Activated CD4-positive, alpha-beta memory T cell treated with anti-CD3 and anti-CD28 coated beads, Interleukin-2, amount 10 ng/mL, durations not matched to agents 7 days and 5 days (primary cell): ENCODE measurements around the gene PAK4. TPM values are rescaled to one million over a fixed set of nuclear protein-coding genes. Genes with fewer than 3 reads are reported as not detected.

Experiments
- CTCF ChIA-PET: fragments of 350-600 bp; sonication (Branson Sonifier 250); formaldehyde crosslinking; loops from one replicate; lab custom pipeline; 2021; ENCODE audit warnings: antibody characterized with exemption, inconsistent platforms; lab: Charles Lee
- POLR2A ChIA-PET: fragments of 350-600 bp; sonication (Branson Sonifier 250); formaldehyde crosslinking; loops from one replicate; lab custom pipeline; 2021; ENCODE audit warnings: antibody characterized with exemption; lab: Charles Lee
- DNase-seq: peaks from one replicate; pipeline ENCODE4 v3.0.0-alpha.2; 2020
- H3K27ac Mint-ChIP-seq: one replicate; pipeline ENCODE4 v1.8.0; 2021; ENCODE audit warnings: mild to moderate bottlenecking, mixed read lengths
- H3K27me3 Mint-ChIP-seq: one replicate; pipeline ENCODE4 v1.8.0; 2021; ENCODE audit warnings: mixed read lengths
- H3K36me3 Mint-ChIP-seq: one replicate; pipeline ENCODE4 v1.8.0; 2021; ENCODE audit warnings: low read depth, mixed read lengths
- H3K4me1 Mint-ChIP-seq: one replicate; pipeline ENCODE4 v1.8.0; 2021; ENCODE audit warnings: mixed read lengths
- H3K4me3 Mint-ChIP-seq: one replicate; pipeline ENCODE4 v1.8.0; 2021; ENCODE audit warnings: mild to moderate bottlenecking, mixed read lengths
- H3K9me3 Mint-ChIP-seq: one replicate; pipeline ENCODE4 v1.8.0; 2021; ENCODE audit warnings: mixed read lengths
- total RNA-seq, 2 experiments: library from RNA; stranded (reverse); gene quantifications; one replicate each; pipeline ENCODE4 v1.2.3, GENCODE V29; 2021

The PAK4 gene
- total RNA-seq, 2 experiments from 2014 or later, result 16.2 to 19.6 TPM

DNA sequence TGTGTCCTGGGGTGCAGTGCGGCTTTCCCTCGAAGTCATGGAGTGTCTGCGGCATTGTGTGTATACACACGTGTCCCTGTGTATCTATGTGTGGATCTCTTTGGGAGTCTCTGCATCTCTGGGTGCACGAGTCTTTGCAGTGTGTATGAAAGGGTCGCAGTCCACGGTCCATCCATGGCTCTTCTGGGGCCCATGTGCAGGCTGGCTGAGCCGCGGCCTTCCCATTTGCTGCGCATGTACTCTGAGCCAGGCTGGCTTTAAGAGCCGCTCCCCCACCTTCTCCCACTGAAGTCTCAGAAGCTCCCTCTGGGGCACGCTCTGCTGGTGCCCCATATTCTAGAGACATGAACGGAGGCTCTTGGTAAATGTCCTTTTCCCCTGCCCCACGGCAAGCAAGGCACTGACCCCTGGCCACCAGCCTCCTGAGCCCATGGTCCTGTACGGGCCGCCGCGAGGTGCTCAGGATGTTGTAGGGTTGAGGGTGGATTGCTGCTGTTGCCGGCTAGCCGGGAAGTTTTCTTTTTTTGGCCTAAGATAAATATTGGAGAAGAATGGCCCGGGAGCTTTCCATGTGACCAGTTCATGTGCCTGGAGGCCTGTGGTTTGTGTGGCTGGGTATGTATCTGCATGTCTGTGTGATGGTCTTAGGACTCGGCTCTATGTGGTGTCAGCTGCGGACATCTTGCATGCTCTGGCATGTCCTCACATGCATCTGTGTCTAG, 31.9 kb downstream of the PAK4 start:
- ChIA-PET POLR2A (no interaction called here), CTCF (no interaction called here)
- no peak for DNase-seq
- Mint-ChIP-seq H3K4me3 (no peak overlapping the region), H3K27ac (no peak overlapping the region), H3K36me3 (no peaks in the 10 kb centered on the region), H3K4me1 (peaks cover 14% of the 10 kb centered on the region), H3K27me3 (no peaks in the 10 kb centered on the region), H3K9me3 (no peaks in the 10 kb centered on the region)

DNA sequence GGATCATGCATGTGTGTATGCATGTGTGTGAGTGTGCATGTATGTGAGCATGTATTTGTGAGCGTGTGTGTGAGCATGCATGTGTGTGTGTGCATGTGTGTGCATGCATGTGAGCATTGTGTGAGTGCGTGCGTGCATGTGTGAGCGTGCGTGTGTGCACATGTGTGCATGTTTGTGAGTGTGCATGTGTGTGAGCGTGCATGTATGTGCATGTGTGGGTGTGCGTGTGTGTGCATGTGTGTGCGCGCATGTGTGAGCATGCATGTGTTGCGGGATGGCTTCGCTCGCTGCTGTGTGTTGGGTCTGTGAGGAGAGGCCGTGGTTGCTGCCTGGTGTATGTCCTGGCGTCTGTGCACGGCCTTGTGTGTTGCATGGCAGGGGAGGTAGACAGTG, 32.4 kb downstream of the PAK4 start:
- Mint-ChIP-seq H3K27me3 (no peaks in the 10 kb centered on the region), H3K9me3 (no peaks in the 10 kb centered on the region)
- CTCF ChIA-PET, result no interaction called here

DNA sequence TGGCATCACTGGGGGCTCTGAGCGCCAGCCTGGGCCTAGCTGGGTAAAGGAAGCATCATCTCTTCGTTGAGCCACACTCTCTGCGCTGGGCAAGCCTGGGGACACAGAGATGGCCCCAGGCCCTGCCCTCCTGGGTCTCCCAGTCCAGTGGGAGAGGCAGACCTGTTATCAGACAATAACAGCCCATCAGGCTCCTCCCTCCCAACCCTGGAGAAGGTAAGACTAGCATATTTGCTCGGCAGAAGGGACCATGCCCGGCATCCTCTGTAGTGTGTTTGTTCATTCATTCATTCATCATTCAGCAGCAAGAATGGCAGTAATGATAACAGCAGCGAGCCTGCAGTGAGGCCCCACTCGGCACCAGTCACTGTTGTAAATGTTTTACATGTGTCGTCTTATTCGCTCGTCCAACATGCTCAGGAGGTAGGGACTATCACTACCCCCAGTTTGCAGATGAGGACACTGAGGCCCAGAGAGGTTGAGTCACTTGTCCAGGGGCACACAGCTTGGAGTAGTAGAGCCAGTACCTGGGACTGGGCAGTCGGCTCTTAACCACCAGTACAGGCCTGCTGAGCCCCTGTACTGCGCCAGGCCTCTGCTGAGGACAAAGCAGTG, 33.2 kb downstream of the PAK4 start:
- DNase-seq, result no peak
- Mint-ChIP-seq H3K27me3 (no peaks in the 10 kb centered on the region), H3K4me3 (no peak overlapping the region), H3K27ac (no peak overlapping the region), H3K36me3 (no peaks in the 10 kb centered on the region), H3K9me3 (no peaks in the 10 kb centered on the region), H3K4me1 (peaks cover 14% of the 10 kb centered on the region)
- ChIA-PET CTCF (no interaction called here), POLR2A (no interaction called here)

More for the DNA sequence above, 32.4 kb downstream of the PAK4 start:
- H3K36me3 Mint-ChIP-seq, result no peaks in the 10 kb centered on the region
- H3K27ac Mint-ChIP-seq, result no peak overlapping the region
- H3K4me1 Mint-ChIP-seq, result peaks cover 14% of the 10 kb centered on the region
- POLR2A ChIA-PET, result no interaction called here
- DNase-seq, result no peak
- H3K4me3 Mint-ChIP-seq, result no peak overlapping the region

DNA sequence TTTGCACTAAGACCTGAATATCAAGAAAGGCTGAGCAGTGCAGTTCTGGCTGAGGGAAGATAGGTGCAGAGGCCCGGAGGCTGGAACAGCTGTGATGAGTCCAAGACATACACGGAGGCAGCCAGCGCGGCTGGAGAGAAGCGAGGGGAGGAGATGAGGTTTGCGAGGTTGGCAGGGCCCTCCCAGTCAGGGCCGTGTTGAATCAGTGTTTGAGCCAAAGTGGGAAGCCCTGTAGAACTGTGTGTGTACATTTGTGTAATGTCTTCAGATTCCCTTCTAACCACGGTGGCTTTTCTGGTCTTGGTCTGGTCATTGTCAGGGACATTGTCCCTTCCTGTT, 34.9 kb downstream of the PAK4 start:
- ChIA-PET POLR2A (no interaction called here), CTCF (no interaction called here)
- no peaks in the 10 kb centered on the region for H3K36me3 Mint-ChIP-seq

DNA sequence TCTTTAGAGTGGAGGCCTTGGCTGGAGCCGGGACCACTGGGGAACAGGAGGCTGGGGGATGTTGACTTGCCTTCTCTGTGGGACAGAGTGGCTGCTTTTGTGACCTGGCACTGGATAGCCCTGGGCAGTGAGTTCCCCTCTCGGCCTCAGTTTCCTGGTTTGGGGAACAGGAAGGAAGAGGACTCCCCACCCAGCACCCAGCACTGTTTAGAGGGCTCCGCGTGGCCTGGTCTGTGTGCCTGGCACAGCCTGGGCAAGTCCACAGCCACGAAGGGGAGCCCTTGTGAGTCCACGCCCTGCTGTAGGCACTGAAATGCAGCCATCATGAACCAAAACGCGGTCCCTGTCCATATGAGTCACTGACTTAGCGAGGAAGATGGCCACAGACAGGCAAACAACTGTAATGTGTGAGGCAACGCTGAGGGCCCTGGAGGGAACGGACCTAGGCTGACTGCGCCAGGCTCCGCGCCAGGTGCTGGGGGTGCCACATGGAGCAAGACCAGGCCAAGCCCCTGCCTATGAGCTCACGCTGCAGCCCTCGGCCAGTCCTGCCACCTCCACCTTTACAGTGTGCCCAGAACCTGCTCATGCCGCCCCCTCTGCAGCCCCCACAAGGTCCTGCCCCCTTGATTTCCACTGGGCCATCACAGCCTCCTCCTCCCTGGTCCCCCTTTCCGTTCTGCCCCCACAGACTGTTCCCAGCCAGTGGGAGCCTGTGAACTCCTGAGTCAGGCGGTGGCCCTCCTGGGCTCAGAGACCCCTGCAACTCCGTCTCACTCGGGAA, 35.5 kb downstream of the PAK4 start:
- no peak for DNase-seq
- Mint-ChIP-seq H3K4me1 (peaks cover 8% of the 10 kb centered on the region), H3K9me3 (no peaks in the 10 kb centered on the region), H3K27ac (no peak overlapping the region), H3K27me3 (no peaks in the 10 kb centered on the region), H3K36me3 (no peaks in the 10 kb centered on the region), H3K4me3 (no peak overlapping the region)
- POLR2A ChIA-PET, result no interaction called here
- CTCF ChIA-PET, result no interaction called here

More for the DNA sequence above, 34.9 kb downstream of the PAK4 start:
- Mint-ChIP-seq H3K27me3 (no peaks in the 10 kb centered on the region), H3K4me3 (no peak overlapping the region), H3K4me1 (peaks cover 9% of the 10 kb centered on the region), H3K27ac (no peak overlapping the region), H3K9me3 (no peaks in the 10 kb centered on the region)
- DNase-seq, result no peak

DNA sequence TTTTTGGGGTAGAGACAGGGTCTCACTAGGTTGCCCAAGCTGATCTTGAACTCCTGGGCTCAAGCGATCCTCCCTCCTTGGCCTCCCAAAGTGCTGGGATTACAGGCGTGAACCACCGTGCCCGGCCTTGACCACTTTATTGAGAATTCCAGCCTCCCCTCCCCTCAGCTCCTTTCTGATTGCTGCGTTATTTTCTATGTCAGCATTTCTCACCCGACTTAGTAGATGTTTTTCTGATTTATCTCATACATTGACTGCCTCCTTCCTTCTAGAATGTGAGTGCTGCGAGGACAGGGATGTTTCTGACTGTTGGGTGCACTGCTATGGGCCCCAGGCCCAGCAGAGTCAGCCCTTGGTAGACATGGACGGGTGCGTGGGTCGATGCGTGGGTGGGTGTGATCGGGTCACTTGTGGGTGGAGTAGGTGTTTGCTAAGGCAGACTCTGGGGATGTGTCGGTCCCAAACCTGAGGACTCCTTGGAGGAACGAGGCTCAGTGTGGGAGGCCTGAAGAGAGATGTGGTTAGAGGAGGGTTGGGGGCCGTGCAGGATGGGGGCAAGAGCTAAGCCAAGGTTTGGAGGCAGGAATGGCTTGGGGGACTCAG, 37.0 kb downstream of the PAK4 start:
- Mint-ChIP-seq H3K9me3 (no peaks in the 10 kb centered on the region), H3K36me3 (no peaks in the 10 kb centered on the region), H3K27me3 (no peaks in the 10 kb centered on the region), H3K27ac (no peak overlapping the region), H3K4me1 (peaks cover 3% of the 10 kb centered on the region), H3K4me3 (no peak overlapping the region)
- ChIA-PET POLR2A (no interaction called here), CTCF (no interaction called here)
- no peak for DNase-seq

DNA sequence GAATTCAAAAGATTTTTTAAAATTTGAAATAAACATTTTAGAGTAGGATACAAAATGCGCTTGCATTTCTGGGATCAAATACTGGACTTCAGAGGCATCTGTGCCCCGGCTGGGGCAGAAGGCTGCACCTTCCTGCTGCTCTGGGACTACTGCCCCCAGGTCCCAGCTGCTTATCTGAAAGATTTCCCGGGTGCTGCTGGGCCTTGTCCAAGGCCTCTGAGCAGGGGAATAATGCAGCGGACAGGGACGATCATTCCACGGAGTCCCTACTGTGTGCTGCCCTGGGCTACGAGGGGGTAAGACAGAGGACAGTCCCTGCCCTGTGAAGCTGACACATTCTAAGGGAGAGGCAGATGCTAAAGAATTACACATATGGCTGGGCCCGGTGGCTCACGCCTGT, 38.0 kb downstream of the PAK4 start:
- Mint-ChIP-seq H3K4me3 (no peak overlapping the region), H3K4me1 (no peaks in the 10 kb centered on the region), H3K9me3 (no peaks in the 10 kb centered on the region), H3K27ac (no peak overlapping the region), H3K27me3 (no peaks in the 10 kb centered on the region), H3K36me3 (no peaks in the 10 kb centered on the region)
- no peak for DNase-seq
- CTCF ChIA-PET, result no interaction called here
- POLR2A ChIA-PET, result no interaction called here

DNA sequence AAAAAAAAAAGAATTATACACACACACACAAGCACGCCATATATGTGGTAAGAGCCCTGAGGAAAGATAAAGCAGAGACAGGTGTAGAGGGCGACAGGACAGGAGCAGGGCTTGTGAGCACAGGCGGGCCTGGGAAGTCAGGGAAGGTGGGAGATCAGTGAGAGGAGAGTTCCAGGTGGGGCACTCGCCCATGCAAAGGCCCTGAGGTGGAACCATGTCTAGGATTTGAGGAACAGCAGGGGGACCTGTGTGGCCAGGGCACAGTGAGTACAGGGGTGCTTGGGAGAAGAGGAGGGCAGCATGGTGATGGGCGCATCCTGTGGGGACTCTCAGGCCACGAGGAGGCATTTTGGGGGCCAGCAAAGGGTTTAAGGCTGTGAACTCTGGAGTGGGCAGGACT, 38.7 kb downstream of the PAK4 start:
- Mint-ChIP-seq H3K36me3 (no peaks in the 10 kb centered on the region), H3K4me1 (no peaks in the 10 kb centered on the region), H3K4me3 (no peak overlapping the region), H3K27me3 (no peaks in the 10 kb centered on the region), H3K27ac (no peak overlapping the region), H3K9me3 (no peaks in the 10 kb centered on the region)
- ChIA-PET POLR2A (no interaction called here), CTCF (no interaction called here)
- DNase-seq, result no peak

DNA sequence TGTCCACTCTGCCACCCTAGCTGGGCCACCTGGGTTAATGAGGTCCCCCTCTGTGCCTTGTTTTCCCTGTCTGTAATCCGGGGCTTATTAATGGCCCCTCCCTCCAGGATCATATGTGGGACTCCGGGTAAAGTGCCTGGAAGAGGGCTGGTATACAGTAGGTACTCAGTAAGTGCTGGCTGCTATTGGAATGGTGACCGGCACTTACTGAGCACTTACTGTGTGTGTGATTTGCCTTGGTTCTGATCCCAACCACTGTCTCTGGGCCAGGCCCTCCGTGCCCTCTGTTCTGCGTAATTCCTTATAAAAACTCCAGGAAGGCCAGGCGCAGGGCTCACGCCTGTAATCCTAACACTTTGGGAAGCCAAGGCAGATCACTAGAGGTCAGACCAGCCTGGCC, 40.3 kb downstream of the PAK4 start:
- DNase-seq, result no peak
- no peaks in the 10 kb centered on the region for H3K4me1 Mint-ChIP-seq
- no peak overlapping the region for H3K4me3 Mint-ChIP-seq
- no peaks in the 10 kb centered on the region for H3K27me3 Mint-ChIP-seq
- no peak overlapping the region for H3K27ac Mint-ChIP-seq
- no peaks in the 10 kb centered on the region for H3K9me3 Mint-ChIP-seq
- ChIA-PET CTCF (no interaction called here), POLR2A (interaction anchor here (1.0 kb wide), 1 partner anchor 72 kb away, joined by 3 read pairs; no protein-coding TSS in a partner anchor)
- no peaks in the 10 kb centered on the region for H3K36me3 Mint-ChIP-seq

DNA sequence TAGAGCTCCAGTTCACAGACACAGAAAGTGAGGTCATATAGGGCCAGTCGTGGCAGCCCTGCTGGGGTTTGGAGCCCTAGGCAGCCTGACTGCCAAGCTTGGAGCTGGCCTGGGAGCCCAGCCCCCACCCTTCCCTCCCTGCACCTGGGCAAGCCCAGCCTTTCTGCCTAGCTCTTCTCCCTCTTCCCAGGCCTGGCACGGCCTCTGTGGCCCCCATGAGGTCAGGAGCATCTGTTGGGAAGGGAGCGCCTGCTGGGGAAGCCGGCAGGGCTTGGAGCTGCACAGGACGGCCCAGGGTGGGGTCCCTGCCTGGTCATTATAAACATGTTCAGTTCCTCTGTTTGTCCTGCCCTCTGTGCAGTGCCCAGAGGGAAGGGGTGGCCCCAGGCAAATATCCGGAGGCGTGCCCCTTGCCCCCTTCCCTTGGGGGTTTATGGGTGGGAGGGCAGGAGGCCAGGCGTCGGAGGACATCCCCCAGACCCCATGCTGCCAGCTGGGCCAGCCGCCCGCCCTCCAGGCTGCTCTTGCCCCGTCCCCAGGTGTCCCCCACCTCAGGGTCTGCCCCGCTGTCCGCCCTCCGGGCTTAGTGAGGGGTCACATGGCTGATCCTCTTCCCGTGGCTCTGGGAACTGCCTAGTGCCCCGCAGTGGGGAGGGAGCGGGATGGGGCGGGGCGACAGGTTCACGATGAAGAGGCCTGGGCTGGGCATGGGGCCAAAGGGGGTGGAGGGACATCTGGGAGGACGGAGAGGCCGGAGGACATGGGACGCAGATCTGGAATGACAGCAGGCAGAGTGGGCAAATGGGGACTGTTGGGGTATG, 41.2 kb downstream of the PAK4 start:
- Mint-ChIP-seq H3K4me3 (no peak overlapping the region), H3K9me3 (no peaks in the 10 kb centered on the region), H3K27ac (no peak overlapping the region), H3K36me3 (no peaks in the 10 kb centered on the region), H3K27me3 (no peaks in the 10 kb centered on the region), H3K4me1 (no peaks in the 10 kb centered on the region)
- CTCF ChIA-PET, result no interaction called here
- no peak for DNase-seq
- POLR2A ChIA-PET, result interaction anchor here (1.0 kb wide), 1 partner anchor 71 kb away, joined by 3 read pairs; no protein-coding TSS in a partner anchor

DNA sequence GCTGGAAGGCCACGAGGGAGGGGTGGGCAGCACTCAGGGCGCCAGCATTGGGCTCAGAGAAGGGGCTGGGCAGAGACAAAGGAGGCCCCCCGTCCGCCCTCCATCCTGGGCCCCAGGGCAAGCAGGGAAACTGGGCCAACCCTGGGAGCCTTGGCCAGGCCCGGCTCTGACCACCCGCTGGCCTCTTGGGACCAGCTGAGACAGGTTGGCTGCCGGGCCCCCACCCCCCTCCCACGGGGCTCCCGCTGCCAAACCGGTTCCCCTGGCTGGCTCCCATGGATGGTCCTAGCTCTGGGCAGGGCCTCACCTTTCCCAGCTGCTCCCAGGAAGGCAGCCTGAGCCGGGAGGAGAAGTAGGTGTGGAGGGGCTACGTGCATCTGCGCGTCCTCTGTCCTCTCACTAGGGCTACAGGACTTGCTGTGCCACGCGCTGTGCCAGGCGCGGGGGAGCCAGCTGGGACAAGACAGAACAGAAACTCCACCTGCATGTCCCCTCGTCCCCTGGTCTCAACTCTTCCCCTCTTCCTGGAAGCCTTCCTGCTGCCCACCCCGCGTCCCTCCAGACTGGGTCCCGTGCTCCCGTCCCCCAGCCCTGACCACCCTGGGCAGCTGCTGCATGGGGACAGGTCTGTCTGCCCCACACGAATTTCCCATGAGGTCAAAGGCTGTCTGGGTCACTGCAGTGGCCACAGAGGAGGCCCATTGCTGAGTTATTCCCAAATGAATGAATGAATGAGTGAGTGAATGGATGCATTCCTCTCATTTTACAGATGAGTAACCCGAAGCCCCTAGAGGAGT, 42.1 kb downstream of the PAK4 start:
- H3K36me3 Mint-ChIP-seq, result no peaks in the 10 kb centered on the region
- no peak for DNase-seq
- ChIA-PET CTCF (no interaction called here), POLR2A (no interaction called here)
- H3K4me3 Mint-ChIP-seq, result no peak overlapping the region
- H3K9me3 Mint-ChIP-seq, result no peaks in the 10 kb centered on the region
- H3K27me3 Mint-ChIP-seq, result no peaks in the 10 kb centered on the region
- H3K4me1 Mint-ChIP-seq, result no peaks in the 10 kb centered on the region
- H3K27ac Mint-ChIP-seq, result no peak overlapping the region
